Measurements from ENCODE around the gene RGR.

DNA sequence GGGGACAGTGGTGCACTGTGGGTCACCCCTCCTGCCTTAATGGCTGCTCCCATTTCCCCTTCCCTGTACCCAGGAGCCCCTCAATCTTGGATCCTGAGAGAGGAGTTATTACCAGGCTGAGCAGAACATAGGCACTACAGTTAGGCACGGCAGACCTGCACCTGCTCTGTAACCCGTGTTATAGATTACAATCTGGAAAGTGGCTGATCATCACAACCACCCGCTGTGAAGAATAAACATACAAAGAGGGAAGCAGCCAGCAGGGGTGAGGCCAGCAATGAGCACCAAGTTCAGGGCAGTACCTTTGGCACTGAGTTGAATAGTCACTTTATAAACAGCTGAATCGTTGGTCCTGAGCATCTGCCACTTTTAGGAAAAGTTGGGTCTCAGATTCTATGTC lies 48.8 kb upstream of the RGR start:
- TF ChIP-seq CTCF (IDR thresholded peaks at IDR 0.05), result no peak
- TF ChIP-seq POLR2A (IDR thresholded peaks at IDR 0.05), result no peak
